NCI-H1694 (cell line): ENCODE data around the gene NPIPB2.
A peak's percentile ranks its signal among the peaks of the same experiment; 100 is the strongest.
"Not testable (repeated sequence)": the region's sequence is repeated elsewhere in the genome, so short reads cannot be mapped to it uniquely, and the experiment has no call there.

ENCODE experiments used
- DNase-seq: peaks from one replicate; lab custom pipeline; 2025; lab: John Stamatoyannopoulos, UW

The NPIPB2 gene

GRCh38 chr16:11957591-11958395 is 15.9 kb upstream of the NPIPB2 start:
- no peak for DNase-seq

- DNase-seq: no peak
These were observed 14.7 kb upstream of the NPIPB2 start for GRCh38 chr16:11956558-11956957.

DNA sequence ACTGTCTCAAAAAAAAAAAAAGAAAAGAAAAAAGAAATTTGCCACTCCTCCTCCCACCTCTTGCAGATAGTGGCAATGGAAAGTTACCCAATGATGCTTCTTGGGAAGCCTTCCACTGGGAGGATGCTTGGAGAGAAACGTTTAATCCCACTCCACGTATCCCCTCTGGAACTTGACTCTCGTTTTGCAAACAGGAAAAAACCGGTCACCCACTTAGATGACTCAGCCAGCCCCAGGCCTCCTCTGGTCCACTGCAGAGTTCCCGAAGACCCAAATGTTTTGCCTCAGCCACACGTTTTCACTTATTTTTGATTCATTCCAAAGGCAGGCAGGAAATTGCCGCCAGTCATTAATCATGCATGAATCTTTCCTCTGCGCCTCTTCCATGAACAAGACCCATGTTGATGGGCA is 13.9 kb upstream of the NPIPB2 start:
- no peak for DNase-seq

DNA sequence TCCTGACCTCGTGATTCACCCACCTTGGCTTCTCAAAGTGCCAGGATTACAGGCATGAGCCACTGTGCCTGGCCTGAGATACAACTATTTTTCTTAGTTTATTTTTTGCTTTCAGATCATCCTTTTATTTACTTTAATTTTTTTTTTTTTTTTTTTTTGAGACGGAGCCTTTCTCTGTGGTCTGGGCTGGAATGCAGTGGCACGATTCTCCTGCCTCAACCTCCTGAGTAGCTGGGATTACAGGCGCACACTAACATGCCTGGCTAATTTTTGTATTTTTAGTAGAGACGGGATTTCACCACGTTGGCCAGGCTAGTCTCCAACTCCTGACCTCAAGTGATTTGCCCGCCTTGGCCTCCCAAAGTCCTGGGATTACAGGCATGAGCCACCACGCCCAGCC is 11.7 kb upstream of the NPIPB2 start:
- DNase-seq: not testable (repeated sequence)

GRCh38 chr16:11950388-11950787 is 8.5 kb upstream of the NPIPB2 start:
- DNase-seq: no peak

DNA sequence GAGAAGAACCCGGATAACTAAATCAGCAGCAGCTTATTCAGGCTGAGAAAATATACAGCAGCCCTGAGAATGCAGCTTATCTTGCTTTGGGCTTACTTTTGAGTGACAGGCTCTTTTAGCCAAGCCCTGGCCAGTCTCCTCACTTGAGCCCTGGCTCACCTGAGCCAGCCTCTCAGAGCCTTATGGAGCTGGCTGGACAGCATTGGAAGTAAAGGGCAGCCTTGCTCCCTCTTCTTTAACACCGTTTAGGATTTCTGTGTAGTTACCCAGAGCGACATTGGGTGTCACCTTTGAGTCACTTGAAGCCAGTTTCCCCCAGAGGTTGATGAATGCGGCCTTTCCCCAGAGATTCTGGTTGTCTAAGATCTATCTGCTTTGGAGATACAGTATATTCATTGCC is 7.7 kb upstream of the NPIPB2 start:
- peak; percentile 50 for DNase-seq

DNA sequence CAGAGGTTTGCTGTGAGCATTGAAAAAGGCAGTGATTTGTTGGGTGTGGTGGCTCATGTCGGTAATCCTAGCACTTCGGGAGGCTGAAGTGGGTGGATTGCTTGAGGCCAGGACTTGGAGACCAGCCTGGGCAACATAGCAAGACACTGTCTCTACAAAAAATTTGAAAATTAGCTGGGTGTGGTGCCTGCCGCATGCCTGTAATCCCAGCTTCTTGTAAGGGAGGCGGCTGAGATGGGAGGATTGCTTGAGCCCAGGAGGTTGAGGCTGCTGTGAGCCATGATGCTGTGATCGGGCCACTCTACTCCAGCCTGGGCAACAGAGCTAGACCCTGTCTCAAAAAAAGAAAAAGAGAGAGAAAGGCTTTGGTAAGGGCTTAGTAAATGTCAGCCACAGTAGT is 7.0 kb upstream of the NPIPB2 start:
- no peak for DNase-seq

DNA sequence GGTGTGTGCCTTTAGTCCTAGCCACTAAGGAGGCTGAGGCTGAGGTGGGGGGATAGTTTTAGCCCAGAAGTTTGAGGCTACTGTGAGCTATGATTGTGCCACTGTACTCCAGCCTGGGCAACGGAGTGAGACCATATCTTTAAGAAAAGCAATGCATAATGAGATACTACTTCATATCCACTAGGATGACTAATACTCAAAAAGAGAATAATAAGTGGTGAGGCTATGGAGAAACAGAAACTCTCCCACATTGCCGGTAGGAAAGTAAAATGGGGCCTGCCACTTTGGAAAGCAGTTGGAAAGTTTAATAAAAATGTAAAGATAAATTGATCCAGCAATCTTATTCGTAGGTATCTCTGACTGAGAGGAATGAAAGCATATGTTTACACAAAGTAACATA is 4.6 kb upstream of the NPIPB2 start:
- no peak for DNase-seq

DNA sequence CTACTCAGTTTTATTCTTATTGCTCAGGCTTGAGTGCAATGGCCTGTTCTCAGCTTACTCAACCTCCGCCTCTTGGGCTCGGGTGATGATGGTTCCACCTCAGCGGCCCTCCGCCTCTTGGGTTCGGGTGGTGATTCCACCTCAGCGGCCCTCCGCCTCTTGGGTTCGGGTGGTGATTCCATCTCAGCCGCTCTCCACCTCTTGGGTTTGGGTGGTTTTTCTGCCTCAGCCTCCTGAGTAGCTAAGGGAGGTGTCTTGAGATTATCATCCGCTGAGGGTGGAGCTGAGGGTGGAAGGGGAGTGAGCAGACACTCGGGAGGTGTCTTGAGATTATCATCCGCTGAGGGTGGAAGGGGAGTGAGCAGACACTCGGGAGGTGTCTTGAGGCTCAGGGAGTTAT is 14.5 kb downstream of the NPIPB2 start:
- not testable (repeated sequence) for DNase-seq

- DNase-seq: not testable (repeated sequence)
These were observed 17.8 kb downstream of the NPIPB2 start for GRCh38 chr16:11924046-11924445.

DNA sequence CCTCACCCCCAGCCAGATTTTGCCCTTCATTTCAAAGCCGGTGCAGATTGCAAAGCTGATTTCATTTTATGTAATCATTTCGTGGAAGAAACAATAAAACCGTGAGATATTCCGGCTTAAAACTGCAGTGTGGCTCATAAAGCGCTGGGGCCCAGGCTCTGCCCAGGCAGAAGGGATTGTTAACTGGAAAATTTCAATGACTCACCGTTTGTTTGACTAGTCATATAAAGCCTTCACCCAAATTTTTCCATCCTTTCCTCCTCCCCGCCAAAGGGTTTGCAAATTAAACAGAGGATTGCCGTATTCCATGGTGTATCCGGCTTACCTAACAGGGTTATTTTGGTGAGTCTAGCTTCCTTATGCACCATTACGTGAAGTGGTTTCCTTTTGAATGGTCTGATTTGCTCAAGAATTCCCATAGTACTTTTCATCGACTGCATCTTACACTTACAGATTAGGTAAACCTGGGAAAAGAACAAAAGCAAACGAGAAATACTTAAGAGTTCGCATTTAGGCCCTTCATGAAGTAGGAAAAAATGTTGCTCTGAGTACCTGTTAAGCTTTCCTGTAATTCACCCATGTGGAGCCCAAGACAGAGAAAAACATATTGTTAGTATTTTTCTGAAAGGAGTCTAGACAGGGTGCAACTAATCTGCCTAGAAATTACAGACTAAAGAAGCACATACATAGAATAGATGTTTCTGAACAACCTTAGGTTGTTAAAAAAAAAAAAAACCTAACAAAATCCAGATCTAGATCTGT is 25.1 kb downstream of the NPIPB2 start:
- DNase-seq: no peak

- peak; percentile 90 for DNase-seq
These were observed 26.0 kb downstream of the NPIPB2 start, which contains the start of gene GSPT1 for GRCh38 chr16:11915644-11916523. TSS of gene GSPT1 (minus strand) at chr16:11915956. CDS start at chr16:11915720, 236 bp downstream.

GRCh38 chr16:11915114-11915643 is 26.7 kb downstream of the NPIPB2 start:
- DNase-seq: no peak

DNA sequence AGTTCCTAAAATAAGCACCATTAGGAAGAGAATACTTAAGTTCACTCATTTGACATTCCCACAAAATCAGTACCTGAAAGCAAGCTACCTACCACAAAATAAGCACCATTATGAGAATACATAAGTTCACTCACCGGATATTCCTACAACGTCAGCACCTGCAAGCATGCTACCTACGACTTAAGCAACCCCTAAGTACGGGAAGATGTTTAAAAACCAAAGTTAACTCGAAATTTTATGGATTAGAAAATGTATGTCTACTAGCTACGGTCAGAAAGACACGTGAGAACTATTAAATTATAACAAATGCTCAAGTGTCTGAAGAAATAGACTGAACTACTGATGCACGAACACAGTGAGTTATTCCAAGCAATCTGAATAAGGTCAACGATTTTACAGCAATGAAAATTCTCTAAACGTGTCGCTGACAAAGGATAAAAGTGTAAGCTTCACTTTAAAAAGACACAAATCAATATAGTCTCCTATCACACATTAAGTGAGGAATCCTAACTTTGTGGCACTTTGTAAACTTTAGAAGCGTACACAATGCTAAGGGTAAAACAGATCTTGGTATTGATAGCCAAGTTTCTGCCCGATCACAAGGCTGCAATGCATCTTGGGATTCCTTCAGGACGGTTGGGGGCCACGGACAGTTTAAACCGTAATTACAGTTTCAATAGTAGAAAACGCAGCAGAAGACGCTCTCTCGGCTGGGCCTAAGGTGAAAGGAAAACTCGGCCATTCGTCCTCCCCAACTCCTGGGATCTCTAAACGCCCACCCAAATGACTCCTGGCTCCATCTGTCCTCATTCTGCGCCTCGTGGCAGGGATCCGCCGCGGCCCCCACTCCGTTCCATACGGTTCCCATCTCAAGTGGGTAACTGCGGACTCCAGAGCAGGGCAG is 27.4 kb downstream of the NPIPB2 start:
- DNase-seq: no peak

DNA sequence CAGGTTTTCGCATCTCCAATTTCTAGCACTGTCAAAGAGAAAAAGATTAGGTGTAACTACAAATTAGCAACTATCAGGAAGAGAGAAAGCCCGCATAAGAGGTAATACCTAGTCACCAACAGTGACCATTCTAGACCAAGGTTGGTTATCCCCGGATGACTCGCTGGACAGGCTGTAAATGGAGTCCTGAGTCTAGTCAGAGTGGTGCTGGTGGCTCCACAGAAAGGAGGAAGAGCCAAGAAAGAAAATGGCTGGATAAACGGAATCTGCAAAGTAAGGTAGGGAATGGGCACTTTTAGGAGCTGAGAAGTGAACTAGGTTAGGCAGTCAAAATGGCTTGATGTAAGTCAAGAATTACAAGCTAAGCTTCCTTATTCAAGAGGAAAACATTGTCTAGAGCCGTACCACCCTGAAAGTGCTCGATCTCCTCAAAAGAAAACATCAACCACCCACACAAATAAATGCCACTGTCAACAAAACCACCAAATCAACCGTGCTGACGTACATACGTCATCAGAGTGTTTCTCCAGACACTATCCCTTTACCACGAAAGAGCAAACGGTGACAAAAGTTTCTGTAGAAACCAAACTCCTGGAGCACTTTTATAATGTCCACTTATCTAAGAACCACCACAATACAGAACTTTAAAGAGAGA is 28.3 kb downstream of the NPIPB2 start:
- no peak for DNase-seq

DNA sequence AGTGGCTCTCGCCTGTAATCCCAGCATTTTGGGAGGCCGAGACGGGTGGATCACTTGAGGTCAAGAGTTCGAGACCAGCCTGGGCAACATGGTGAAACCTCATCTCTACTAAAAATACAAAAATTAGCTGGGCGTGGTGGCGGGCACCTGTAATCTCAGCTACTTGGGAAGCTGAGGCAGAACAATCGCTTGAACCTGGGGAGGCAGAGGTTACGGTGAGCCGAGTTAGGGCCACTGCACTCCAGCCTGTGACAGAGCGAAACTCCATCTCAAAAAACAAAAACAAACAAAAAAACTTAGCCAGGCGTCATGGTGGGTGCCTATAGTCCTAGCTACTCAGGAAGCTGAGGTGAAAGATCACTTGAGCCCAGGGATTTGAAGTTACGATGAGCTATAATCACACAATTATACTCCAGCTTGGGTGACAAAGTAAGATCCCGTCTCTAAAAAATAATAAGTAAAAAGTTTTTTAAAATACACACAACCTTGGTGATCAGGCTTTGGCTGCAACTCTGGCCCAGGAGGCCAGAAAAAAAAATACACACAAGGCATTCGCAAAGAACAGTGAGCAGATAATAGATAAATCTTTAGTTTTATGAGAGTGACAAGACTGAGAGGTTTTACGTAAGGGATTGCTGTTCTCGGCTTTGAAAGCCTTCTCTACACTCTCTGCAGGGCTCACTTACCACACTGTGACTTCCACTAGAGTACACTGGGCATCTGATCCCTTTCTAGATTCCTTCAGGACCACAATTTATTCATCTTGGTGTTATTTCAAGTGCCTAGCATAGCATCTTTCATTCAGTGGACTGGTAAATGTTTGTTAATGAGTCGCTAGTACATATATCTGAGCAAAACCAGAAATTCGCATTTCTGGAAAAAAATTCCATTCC is 31.9 kb downstream of the NPIPB2 start:
- DNase-seq: no peak

DNA sequence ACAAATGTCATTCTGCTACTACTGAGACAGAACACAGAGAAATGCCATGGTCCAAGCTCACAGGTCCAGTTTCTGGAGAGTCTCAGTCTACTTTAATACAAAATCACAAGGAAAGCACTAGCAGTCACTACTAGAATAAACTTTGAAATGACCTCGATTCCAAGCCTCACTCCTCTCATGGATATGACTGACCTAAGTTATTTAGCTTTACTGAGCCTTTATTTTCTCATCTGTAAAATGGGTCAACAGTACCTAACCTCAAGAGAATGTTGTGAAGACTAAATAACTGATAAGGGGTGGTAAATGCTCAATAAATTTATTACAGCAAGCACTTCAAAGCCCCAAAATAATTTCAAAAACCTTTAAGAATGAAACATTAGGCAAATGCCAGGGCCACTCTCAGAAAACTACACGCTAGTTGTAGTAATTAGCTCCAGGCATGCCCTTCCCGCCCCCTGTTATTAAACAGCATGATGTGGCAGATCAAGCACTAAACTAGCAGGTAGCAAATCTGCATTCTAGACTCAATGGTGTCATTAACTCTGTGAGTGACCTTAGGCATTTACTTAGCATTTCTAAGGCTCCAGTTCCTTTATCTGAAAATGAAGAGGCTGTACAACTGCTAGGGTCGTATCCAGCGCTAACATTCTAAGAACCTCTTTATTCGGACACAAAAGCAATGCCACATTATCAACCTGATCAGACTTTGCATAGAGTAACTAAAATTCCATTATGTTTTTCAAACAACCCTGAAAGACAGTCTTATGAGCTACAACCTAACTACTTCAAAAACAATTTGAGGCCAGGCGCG is 34.5 kb downstream of the NPIPB2 start:
- no peak for DNase-seq

DNA sequence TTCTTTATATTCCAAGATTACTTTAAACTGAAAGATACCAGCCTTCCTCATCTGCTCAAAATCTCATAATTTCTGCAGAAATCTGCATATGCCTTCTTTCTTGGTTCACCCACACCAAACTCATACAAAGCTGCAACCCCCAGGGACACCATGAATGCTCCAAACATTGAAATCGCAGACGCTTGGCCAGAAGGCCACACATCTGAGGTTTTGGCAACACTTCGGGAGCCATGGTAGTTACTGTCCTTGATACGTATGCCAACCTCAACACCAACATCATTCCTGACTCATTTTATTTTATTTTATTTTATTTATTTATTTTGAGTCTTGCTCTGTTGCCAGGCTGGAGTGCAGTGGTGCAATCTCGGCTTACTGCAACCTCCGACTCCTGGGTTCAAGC is 37.9 kb downstream of the NPIPB2 start:
- DNase-seq: no peak

DNA sequence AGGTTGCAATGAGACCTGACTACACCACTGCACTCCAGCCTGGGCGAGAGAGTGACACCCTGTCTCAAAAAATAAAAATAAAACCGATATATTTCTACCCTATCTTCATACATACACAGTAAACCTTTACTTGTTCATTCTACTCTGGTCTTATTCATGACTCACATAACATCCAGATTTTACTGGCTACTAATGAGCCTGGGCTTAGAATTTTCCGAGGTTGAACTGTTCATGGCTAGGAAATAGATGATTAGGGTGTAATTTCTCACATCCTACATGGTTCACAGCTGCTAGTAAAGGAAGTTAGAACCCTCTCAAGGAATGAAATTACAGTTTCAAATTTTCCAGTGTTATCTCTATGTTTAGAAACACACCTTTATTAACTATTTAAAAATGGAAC is 40.8 kb downstream of the NPIPB2 start:
- no peak for DNase-seq
